ENCODE data around the gene TBC1D5. TPM values are rescaled to one million over a fixed set of nuclear protein-coding genes. Genes with fewer than 3 reads are reported as not detected.

Gene TBC1D5
- total and polyA plus RNA-seq, 2 of the 4 experiments (the other 2 are of a cell fraction) = 16.4 to 57.0 TPM

DNA sequence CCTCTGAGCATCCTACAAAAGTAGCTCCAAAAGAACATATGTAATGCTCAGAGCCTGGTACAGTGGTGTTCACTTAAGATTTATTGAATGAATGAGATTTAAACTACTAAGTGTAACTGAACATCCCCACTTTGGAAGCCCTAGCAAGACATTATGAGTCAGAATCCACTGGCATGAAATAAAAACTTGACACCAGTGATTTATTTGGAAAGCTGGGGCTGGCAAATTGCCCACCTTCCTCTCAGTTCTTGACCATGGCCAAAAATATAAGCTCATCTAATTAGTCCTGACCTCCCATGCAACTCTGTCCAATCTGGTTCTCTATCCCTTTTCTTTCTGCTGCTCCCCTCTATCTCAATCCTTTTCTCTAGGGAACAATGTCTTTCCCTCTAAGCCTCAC is 439.7 kb downstream of the TBC1D5 start:
- 0 out of 2 replicates have a peak, but pooled peaks have one; percentile 21 for ATAC-seq (ENCODE audit: low read depth)
- Histone ChIP-seq H3K4me2 (ENCODE audit: low read depth, low read length) (no peak overlapping the region), H3K18ac (ENCODE audit: low read depth, low read length) (no peak overlapping the region), H3K4me1 (ENCODE audit: control insufficient read depth, insufficient read depth, low read length) (no peaks in the 10 kb centered on the region; the same call in 1 of the 2 replicates), H4K8ac (ENCODE audit: low read depth in 2 of 2, low read length in 2 of 2) (no peak overlapping the region), H3K9me3 (ENCODE audit: control insufficient read depth, insufficient read depth, low read length) (no peaks in the 10 kb centered on the region), H4K20me1 (ENCODE audit: insufficient read depth, low read length) (no peaks in the 10 kb centered on the region), H2BK15ac (ENCODE audit: low read depth, low read length) (no peak overlapping the region), H3K14ac (replicated peaks; ENCODE audit: low read depth, low read length) (no peak overlapping the region), H3K79me1 (ENCODE audit: low read depth in 1 of 2, low read length in 2 of 2) (no peaks in the 10 kb centered on the region), H2AK9ac (replicated peaks; ENCODE audit: low read depth, low read length, poor library complexity) (no peak overlapping the region), H2AK5ac (ENCODE audit: low read depth, low read length) (no peak overlapping the region), H3K23ac (ENCODE audit: low read depth, low read length) (no peak overlapping the region), H3K9ac (ENCODE audit: low read depth, low read length) (no peak overlapping the region), H2BK20ac (ENCODE audit: low read depth, low read length) (no peak overlapping the region), H2AFZ (replicated peaks; ENCODE audit: low read length, poor library complexity) (no peak overlapping the region), H3K4me3 (ENCODE audit: insufficient read depth, low read depth, low read length) (no peak overlapping the region), H2BK120ac (ENCODE audit: low read depth, low read length) (no peak overlapping the region), H3K27me3 (ENCODE audit: control insufficient read depth, insufficient read depth, low read length) (no peaks in the 10 kb centered on the region), H3K9me1 (ENCODE audit: insufficient read depth, low read length) (no peaks in the 10 kb centered on the region), H3K56ac (ENCODE audit: extremely low read depth, insufficient read depth, low read length) (no peak overlapping the region), H3K4ac (ENCODE audit: low read depth, low read length) (no peak overlapping the region), H3K27ac (ENCODE audit: insufficient read depth, low read length) (no peak overlapping the region), H4K91ac (ENCODE audit: insufficient read depth, low read depth, low read length) (no peak overlapping the region), H2BK5ac (ENCODE audit: low read depth, low read length, poor library complexity, severe bottlenecking) (no peak overlapping the region), H4K5ac (ENCODE audit: low read depth, low read length) (no peak overlapping the region), H3K36me3 (ENCODE audit: control insufficient read depth, insufficient read depth, low read length) (no peaks in the 10 kb centered on the region)
- ChIA-PET POLR2A (ENCODE audit: unreplicated experiment) (no interaction called here), CTCF (no interaction called here)
- no TSS peak for BruUV-seq (replicated peaks)
- DNase-seq = peak; percentile 28
- intact Hi-C loops (cut with micrococcal nuclease) = no loop called here
- no peak for TF ChIP-seq MAZ (IDR thresholded peaks at IDR 0.05; ENCODE audit: borderline replicate concordance, low read depth, low read length)
- TF ChIP-seq MAFK (IDR thresholded peaks at IDR 0.05; ENCODE audit: low read depth, low read length) = no peak
- no peak for TF ChIP-seq NFE2L2 (IDR thresholded peaks at IDR 0.05; ENCODE audit: low read depth, low read length)
- TF ChIP-seq CEBPB (IDR thresholded peaks at IDR 0.05; ENCODE audit: low read depth, low read length) = no peak
- no peak for TF ChIP-seq MXI1 (IDR thresholded peaks at IDR 0.05; ENCODE audit: borderline replicate concordance, low read depth, low read length)
- TF ChIP-seq BHLHE40 (IDR thresholded peaks at IDR 0.05; ENCODE audit: low read depth, low read length) = no peak
- no peak for TF ChIP-seq CTCF (conservative IDR thresholded peaks at IDR 0.05; ENCODE audit: low read depth, low read length)
- dilution Hi-C loops (cut with HindIII; ENCODE audit: low sequenced_read_pairs, unreplicated experiment) = no loop called here
- in situ Hi-C loops (cut with MboI; ENCODE audit: low sequenced_read_pairs) = no loop called here

Measured in IMR-90 (cell line).